Measurements from ENCODE around the gene MAST4.
A peak's percentile ranks its signal among the peaks of the same experiment; 100 is the strongest.

The MAST4 gene

GRCh38 chr5:66704790-66705425 lies 108.7 kb downstream of the MAST4 start:
- TF ChIP-seq, protein P1, sequence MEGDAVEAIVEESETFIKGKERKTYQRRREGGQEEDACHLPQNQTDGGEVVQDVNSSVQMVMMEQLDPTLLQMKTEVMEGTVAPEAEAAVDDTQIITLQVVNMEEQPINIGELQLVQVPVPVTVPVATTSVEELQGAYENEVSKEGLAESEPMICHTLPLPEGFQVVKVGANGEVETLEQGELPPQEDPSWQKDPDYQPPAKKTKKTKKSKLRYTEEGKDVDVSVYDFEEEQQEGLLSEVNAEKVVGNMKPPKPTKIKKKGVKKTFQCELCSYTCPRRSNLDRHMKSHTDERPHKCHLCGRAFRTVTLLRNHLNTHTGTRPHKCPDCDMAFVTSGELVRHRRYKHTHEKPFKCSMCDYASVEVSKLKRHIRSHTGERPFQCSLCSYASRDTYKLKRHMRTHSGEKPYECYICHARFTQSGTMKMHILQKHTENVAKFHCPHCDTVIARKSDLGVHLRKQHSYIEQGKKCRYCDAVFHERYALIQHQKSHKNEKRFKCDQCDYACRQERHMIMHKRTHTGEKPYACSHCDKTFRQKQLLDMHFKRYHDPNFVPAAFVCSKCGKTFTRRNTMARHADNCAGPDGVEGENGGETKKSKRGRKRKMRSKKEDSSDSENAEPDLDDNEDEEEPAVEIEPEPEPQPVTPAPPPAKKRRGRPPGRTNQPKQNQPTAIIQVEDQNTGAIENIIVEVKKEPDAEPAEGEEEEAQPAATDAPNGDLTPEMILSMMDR (conservative IDR thresholded peaks at IDR 0.05; ENCODE audit: low read length): no peak
- no peak overlapping the region for H3K4me3 ChIP-seq (ENCODE audit: low read length)
- peak; percentile 1 for DNase-seq (ENCODE audit: low read depth)

DNA sequence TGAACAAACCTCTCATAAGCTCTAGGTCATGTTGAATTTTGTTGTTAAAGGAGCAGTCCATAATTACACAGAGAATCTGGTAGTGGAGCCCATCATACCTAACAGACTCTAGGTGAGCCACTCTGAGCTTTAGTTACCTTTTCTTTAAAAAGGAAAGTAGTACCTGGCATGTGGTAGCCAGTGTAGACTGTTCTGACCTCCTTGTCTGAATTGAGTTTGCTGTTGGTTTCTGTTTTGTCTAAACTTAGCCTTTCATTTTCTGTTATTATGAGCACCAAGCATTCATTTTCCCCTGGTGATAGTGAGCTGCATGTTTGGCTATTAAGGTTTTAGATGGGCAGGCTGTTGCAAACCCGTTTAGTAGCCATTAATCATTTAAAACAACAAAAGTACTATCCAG lies 112.2 kb downstream of the MAST4 start:
- no peak overlapping the region for H3K4me3 ChIP-seq (ENCODE audit: low read length)
- DNase-seq (ENCODE audit: low read depth): no peak
- TF ChIP-seq, protein P1 (conservative IDR thresholded peaks at IDR 0.05; ENCODE audit: low read length): no peak

GRCh38 chr5:66710557-66711088 lies 114.4 kb downstream of the MAST4 start:
- no peak overlapping the region for H3K4me3 ChIP-seq (ENCODE audit: low read length)
- DNase-seq (ENCODE audit: low read depth): peak; percentile 30
- TF ChIP-seq, protein P1 (conservative IDR thresholded peaks at IDR 0.05; ENCODE audit: low read length): no peak

DNA sequence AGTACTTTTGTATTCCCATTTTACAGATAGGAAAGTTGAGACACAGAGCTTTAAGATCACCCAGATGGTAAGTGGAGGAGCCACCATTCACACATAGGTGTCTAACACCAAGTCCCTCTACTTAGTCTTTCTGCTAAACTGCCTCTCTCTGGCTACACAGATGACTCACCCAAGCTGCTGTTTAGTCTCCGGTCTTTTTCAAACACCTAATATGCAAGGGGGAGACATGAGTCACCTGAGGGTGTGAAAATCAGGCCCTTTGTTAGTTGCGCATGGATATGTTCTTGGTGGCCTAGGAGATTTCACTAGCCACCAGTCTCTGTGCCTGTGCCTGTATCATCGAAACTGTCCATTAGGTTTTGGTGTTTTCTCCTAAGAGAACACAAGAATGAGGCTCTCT lies 117.8 kb downstream of the MAST4 start:
- no peak for DNase-seq (ENCODE audit: low read depth)
- no peak overlapping the region for H3K4me3 ChIP-seq (ENCODE audit: low read length)
- TF ChIP-seq, protein P1 (conservative IDR thresholded peaks at IDR 0.05; ENCODE audit: low read length): no peak

- DNase-seq (ENCODE audit: low read depth): no peak
- TF ChIP-seq, protein P1 (conservative IDR thresholded peaks at IDR 0.05; ENCODE audit: low read length): no peak
- no peak overlapping the region for H3K4me3 ChIP-seq (ENCODE audit: low read length)
Measured at GRCh38 chr5:66717455-66718373, 121.5 kb downstream of the MAST4 start.

- H3K4me3 ChIP-seq (ENCODE audit: low read length): no peak overlapping the region
- TF ChIP-seq, protein P1 (conservative IDR thresholded peaks at IDR 0.05; ENCODE audit: low read length): no peak
- DNase-seq (ENCODE audit: low read depth): no peak
Measured at GRCh38 chr5:66718374-66719002, 122.3 kb downstream of the MAST4 start.
